Mucosa of descending colon (tissue), 3 donors: ENCODE measurements around the gene PKIG. TPM values are rescaled to one million over a fixed set of nuclear protein-coding genes. Genes with fewer than 3 reads are reported as not detected.

Source experiments
- ATAC-seq: fragments of 200-7000 bp; cut with Tn5 transposase; one replicate; pipeline ENCODE4 v1.9.1; 2020; ENCODE audit warnings: mild to moderate bottlenecking, moderate library complexity
- DNase-seq, 3 donors: peaks; one replicate each; pipeline ENCODE4 v3.0.0-alpha.2; 2020
- H3K36me3 ChIP-seq: fragments of 200-600 bp; one replicate; pipeline ENCODE4 v1.8.0; 2021; ENCODE audit warnings: low read depth, mild to moderate bottlenecking
- H3K4me1 ChIP-seq: fragments of 200-600 bp; one replicate; pipeline ENCODE4 v1.8.0; 2021; ENCODE audit warnings: low read depth, mild to moderate bottlenecking
- H3K4me3 ChIP-seq: fragments of 200-600 bp; one replicate; pipeline ENCODE4 v1.8.0; 2021; ENCODE audit warnings: mild to moderate bottlenecking
- H3K9me3 ChIP-seq: fragments of 200-600 bp; one replicate; pipeline ENCODE4 v1.8.0; 2021; ENCODE audit warnings: mild to moderate bottlenecking
- intact Hi-C, 2 donors: fragments of 100-400 bp; cut with DNase I in 1 of 2; cut with micrococcal nuclease in 1 of 2; formaldehyde crosslinking; loops; one replicate each; pipeline versions ENCODE4 v1.11.0 to v1.11.1; 2022; cut with DNase I, micrococcal nuclease
- total RNA-seq, 3 donors: library from RNA; stranded (reverse); fragmentation: NEBNext Ultra II Directional in 2 of 3; extraction: Animal tissue kit (Norgen Biotek cat#: 25700) in 2 of 3; gene quantifications; one replicate each; pipeline versions ENCODE4 v1.2.1 to v1.2.4, GENCODE V29; 2021 to 2023
- TF ChIP-seq, protein P1 (sequence below): fragments of 200-600 bp; IDR thresholded peaks from one replicate; pipeline ENCODE4 v1.8.0; 2022; ENCODE audit warnings: antibody characterized with exemption, mild to moderate bottlenecking
- donor health status: DM: no; HTN: no; CAD: no; lungs with moderate emphysema.
- donor health status: DM: no; HTN: no; CAD: no.
- donor health status: DM: no; HTN: yes; CAD: no.

PKIG gene
- total RNA-seq, 3 donors from 2014 or later, result 39.9 to 101 (median 42.4) TPM

- no peaks in the 10 kb centered on the region for H3K4me1 ChIP-seq
- TF ChIP-seq, protein P1, sequence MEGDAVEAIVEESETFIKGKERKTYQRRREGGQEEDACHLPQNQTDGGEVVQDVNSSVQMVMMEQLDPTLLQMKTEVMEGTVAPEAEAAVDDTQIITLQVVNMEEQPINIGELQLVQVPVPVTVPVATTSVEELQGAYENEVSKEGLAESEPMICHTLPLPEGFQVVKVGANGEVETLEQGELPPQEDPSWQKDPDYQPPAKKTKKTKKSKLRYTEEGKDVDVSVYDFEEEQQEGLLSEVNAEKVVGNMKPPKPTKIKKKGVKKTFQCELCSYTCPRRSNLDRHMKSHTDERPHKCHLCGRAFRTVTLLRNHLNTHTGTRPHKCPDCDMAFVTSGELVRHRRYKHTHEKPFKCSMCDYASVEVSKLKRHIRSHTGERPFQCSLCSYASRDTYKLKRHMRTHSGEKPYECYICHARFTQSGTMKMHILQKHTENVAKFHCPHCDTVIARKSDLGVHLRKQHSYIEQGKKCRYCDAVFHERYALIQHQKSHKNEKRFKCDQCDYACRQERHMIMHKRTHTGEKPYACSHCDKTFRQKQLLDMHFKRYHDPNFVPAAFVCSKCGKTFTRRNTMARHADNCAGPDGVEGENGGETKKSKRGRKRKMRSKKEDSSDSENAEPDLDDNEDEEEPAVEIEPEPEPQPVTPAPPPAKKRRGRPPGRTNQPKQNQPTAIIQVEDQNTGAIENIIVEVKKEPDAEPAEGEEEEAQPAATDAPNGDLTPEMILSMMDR, result no peak
- DNase-seq, result no peak
- no peak overlapping the region for H3K4me3 ChIP-seq
- H3K36me3 ChIP-seq, result no peaks in the 10 kb centered on the region
- H3K9me3 ChIP-seq, result no peaks in the 10 kb centered on the region
- no peak for ATAC-seq
- intact Hi-C loops, result no loop called here
Measured at GRCh38 chr20:44579313-44580081, 2.9 kb upstream of the PKIG start.

- intact Hi-C loops, result no loop called here
- DNase-seq, result no peak
- Histone ChIP-seq H3K9me3 (no peaks in the 10 kb centered on the region), H3K36me3 (no peaks in the 10 kb centered on the region), H3K4me3 (no peak overlapping the region), H3K4me1 (no peaks in the 10 kb centered on the region)
- TF ChIP-seq, protein P1, result no peak
- ATAC-seq, result no peak
Measured at GRCh38 chr20:44580581-44581268, 1.7 kb upstream of the PKIG start.

GRCh38 chr20:44581515-44581914 lies 864 bp upstream of the PKIG start:
- DNase-seq (no peak), ATAC-seq (no peak)
- no peaks in the 10 kb centered on the region for H3K4me1 ChIP-seq
- TF ChIP-seq, protein P1, result no peak
- H3K36me3 ChIP-seq, result no peaks in the 10 kb centered on the region
- intact Hi-C loops, result no loop called here
- H3K4me3 ChIP-seq, result no peak overlapping the region
- no peaks in the 10 kb centered on the region for H3K9me3 ChIP-seq

GRCh38 chr20:44583157-44583556 lies 778 bp downstream of the PKIG start:
- H3K4me3 ChIP-seq, result no peak overlapping the region
- TF ChIP-seq, protein P1, result no peak
- intact Hi-C loops, result no loop called here

GRCh38 chr20:44584162-44584561 lies 1.8 kb downstream of the PKIG start:
- TF ChIP-seq, protein P1, result no peak
- intact Hi-C loops, result no loop called here
- Histone ChIP-seq H3K4me3 (no peak overlapping the region), H3K9me3 (no peaks in the 10 kb centered on the region), H3K36me3 (no peaks in the 10 kb centered on the region), H3K4me1 (no peaks in the 10 kb centered on the region)
- DNase-seq (no peak), ATAC-seq (no peak)

More at GRCh38 chr20:44583157-44583556, 778 bp downstream of the PKIG start:
- no peak for ATAC-seq
- H3K36me3 ChIP-seq, result no peaks in the 10 kb centered on the region
- no peaks in the 10 kb centered on the region for H3K4me1 ChIP-seq
- DNase-seq, result no peak
- no peaks in the 10 kb centered on the region for H3K9me3 ChIP-seq
